Measurements from ENCODE around the gene GJD3. TPM values are rescaled to one million over a fixed set of nuclear protein-coding genes. Genes with fewer than 3 reads are reported as not detected.
A peak's percentile ranks its signal among the peaks of the same experiment; 100 is the strongest.

GJD3 gene
- total and polyA plus RNA-seq, 2 experiments from 2014 or later, result 0.48 to 4.6 TPM

DNA sequence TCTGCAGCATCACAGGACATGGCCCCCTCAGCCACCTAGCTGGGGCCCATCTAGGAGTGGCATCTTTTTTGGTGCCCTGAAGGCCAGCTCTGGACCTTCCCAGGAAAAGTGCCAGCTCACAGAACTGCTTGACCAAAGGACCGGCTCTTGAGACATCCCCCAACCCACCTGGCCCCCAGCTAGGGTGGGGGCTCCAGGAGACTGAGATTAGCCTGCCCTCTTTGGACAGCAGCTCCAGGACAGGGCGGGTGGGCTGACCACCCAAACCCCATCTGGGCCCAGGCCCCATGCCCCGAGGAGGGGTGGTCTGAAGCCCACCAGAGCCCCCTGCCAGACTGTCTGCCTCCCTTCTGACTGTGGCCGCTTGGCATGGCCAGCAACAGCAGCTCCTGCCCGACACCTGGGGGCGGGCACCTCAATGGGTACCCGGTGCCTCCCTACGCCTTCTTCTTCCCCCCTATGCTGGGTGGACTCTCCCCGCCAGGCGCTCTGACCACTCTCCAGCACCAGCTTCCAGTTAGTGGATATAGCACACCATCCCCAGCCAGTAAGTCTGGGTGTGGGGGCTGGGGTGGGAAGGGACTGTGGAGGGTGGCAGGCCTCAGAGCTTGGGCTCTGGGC is 33.6 kb downstream of the GJD3 start:
- no peak for TF ChIP-seq CTCF (IDR thresholded peaks at IDR 0.05; ENCODE audit: low read depth, low read length)
- no peaks in the 10 kb centered on the region for H3K27me3 ChIP-seq
- peaks cover 4% of the 10 kb centered on the region for H3K36me3 ChIP-seq
- H3K27ac ChIP-seq, result peak overlapping the region; percentile 75
- no peak overlapping the region for H3K4me3 ChIP-seq
- H3K9me3 ChIP-seq (ENCODE audit: low read depth), result no peaks in the 10 kb centered on the region
- no peak for DNase-seq (ENCODE audit: low read depth in 1 of 2, low spot score in 1 of 2)
- peaks cover 36% of the 10 kb centered on the region for H3K4me1 ChIP-seq (ENCODE audit: low read depth)

GRCh38 chr17:40329839-40330794 is 34.4 kb downstream of the GJD3 start:
- TF ChIP-seq CTCF (IDR thresholded peaks at IDR 0.05; ENCODE audit: low read depth, low read length), result no peak
- no peak overlapping the region for H3K4me3 ChIP-seq
- no peaks in the 10 kb centered on the region for H3K9me3 ChIP-seq (ENCODE audit: low read depth)
- no peak for DNase-seq (ENCODE audit: low read depth in 1 of 2, low spot score in 1 of 2)
- H3K27me3 ChIP-seq, result no peaks in the 10 kb centered on the region
- H3K36me3 ChIP-seq, result peaks cover 4% of the 10 kb centered on the region
- peak overlapping the region; percentile 75 for H3K27ac ChIP-seq
- H3K4me1 ChIP-seq (ENCODE audit: low read depth), result peaks cover 39% of the 10 kb centered on the region

GRCh38 chr17:40328386-40328766 is 36.2 kb downstream of the GJD3 start:
- Histone ChIP-seq H3K9me3 (ENCODE audit: low read depth) (no peaks in the 10 kb centered on the region), H3K4me1 (ENCODE audit: low read depth) (peaks cover 40% of the 10 kb centered on the region), H3K4me3 (no peak overlapping the region), H3K36me3 (peaks cover 4% of the 10 kb centered on the region), H3K27me3 (no peaks in the 10 kb centered on the region), H3K27ac (no peak overlapping the region)
- TF ChIP-seq CTCF (IDR thresholded peaks at IDR 0.05; ENCODE audit: low read depth, low read length), result no peak
- no peak for DNase-seq (ENCODE audit: low read depth in 1 of 2, low spot score in 1 of 2)

DNA sequence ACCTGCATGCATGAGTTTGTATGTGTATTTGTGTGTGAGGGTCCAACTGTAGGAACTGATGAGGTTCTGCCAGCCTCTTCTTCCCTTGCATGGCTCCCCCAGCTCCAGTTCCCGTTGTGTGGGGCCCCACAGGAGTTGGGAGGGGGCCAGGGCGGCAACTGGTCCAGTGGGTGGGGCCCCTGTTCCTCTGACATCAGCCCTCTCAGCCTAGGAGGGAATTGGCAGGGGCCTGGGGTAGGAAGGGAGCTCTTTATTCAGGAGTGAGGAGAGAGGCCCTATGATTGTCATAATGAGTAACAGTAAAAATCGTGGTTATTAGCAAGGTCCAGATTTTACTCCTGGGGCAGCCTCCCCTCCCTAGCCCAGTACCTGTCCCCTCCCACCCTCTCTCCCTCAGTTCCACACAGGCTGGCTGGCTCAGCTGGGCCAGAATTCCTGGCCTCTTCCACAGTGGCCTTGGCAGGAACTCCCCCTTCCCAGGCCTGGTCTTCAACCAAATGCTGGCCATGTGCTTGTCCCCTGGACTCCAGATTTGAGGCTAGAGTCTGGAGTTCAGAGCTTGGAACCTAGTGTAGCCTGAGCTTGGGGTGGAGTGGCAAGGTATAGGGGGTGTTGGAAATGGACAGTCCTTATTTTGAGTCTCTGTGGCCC is 36.7 kb downstream of the GJD3 start:
- H3K27ac ChIP-seq, result no peak overlapping the region
- peaks cover 44% of the 10 kb centered on the region for H3K4me1 ChIP-seq (ENCODE audit: low read depth)

More for the DNA sequence above, 36.7 kb downstream of the GJD3 start:
- no peak overlapping the region for H3K4me3 ChIP-seq
- no peak for TF ChIP-seq CTCF (IDR thresholded peaks at IDR 0.05; ENCODE audit: low read depth, low read length)
- no peaks in the 10 kb centered on the region for H3K27me3 ChIP-seq
- H3K9me3 ChIP-seq (ENCODE audit: low read depth), result no peaks in the 10 kb centered on the region
- peaks cover 4% of the 10 kb centered on the region for H3K36me3 ChIP-seq
- DNase-seq (ENCODE audit: low read depth in 1 of 2, low spot score in 1 of 2), result no peak
